ENCODE measurements around the gene DHDDS.

DHDDS gene

GRCh38 chr1:26418865-26419349, 13.2 kb upstream of the DHDDS start:
- H3K4me3 ChIP-seq (replicated peaks; ENCODE audit: low read depth, low read length), result no peak overlapping the region
- DNase-seq (ENCODE audit: low read depth), result no peak
- TF ChIP-seq CTCF (IDR thresholded peaks at IDR 0.05; ENCODE audit: low read length, missing control alignments), result no peak

GRCh38 chr1:26419494-26419893, 12.6 kb upstream of the DHDDS start:
- H3K4me3 ChIP-seq (replicated peaks; ENCODE audit: low read depth, low read length), result no peak overlapping the region
- DNase-seq (ENCODE audit: low read depth), result no peak
- TF ChIP-seq CTCF (IDR thresholded peaks at IDR 0.05; ENCODE audit: low read length, missing control alignments), result no peak

GRCh38 chr1:26429721-26430120, 2.4 kb upstream of the DHDDS start:
- no peak for DNase-seq (ENCODE audit: low read depth)
- no peak for TF ChIP-seq CTCF (IDR thresholded peaks at IDR 0.05; ENCODE audit: low read length, missing control alignments)

GRCh38 chr1:26432793-26433192, 672 bp downstream of the DHDDS start:
- TF ChIP-seq CTCF (IDR thresholded peaks at IDR 0.05; ENCODE audit: low read length, missing control alignments), result no peak
- H3K4me3 ChIP-seq (replicated peaks; ENCODE audit: low read depth, low read length), result peak overlapping the region; percentile 59
- no peak for DNase-seq (ENCODE audit: low read depth)

More at GRCh38 chr1:26429721-26430120, 2.4 kb upstream of the DHDDS start:
- H3K4me3 ChIP-seq (replicated peaks; ENCODE audit: low read depth, low read length), result no peak overlapping the region

- no peak for DNase-seq (ENCODE audit: low read depth)
- no peak overlapping the region for H3K4me3 ChIP-seq (replicated peaks; ENCODE audit: low read depth, low read length)
- no peak for TF ChIP-seq CTCF (IDR thresholded peaks at IDR 0.05; ENCODE audit: low read length, missing control alignments)
Observed at GRCh38 chr1:26434161-26434752, 2.1 kb downstream of the DHDDS start.

GRCh38 chr1:26438041-26438440, 5.9 kb downstream of the DHDDS start:
- no peak for TF ChIP-seq CTCF (IDR thresholded peaks at IDR 0.05; ENCODE audit: low read length, missing control alignments)
- H3K4me3 ChIP-seq (replicated peaks; ENCODE audit: low read depth, low read length), result no peak overlapping the region
- no peak for DNase-seq (ENCODE audit: low read depth)

- no peak overlapping the region for H3K4me3 ChIP-seq (replicated peaks; ENCODE audit: low read depth, low read length)
- DNase-seq (ENCODE audit: low read depth), result no peak
- TF ChIP-seq CTCF (IDR thresholded peaks at IDR 0.05; ENCODE audit: low read length, missing control alignments), result no peak
Observed at GRCh38 chr1:26440259-26440658, 8.1 kb downstream of the DHDDS start.
